OCI-LY3 (cell line): ENCODE data around the gene CCDC183.

Experiments
- H2AFZ ChIP-seq: fragments of 200-600, 300-600 bp; shearing (Covaris generic); 2 replicates; pipeline ENCODE4 v1.6.0; 2014; ENCODE audit warnings: antibody characterized with exemption, low read depth, low read length
- H3K27ac ChIP-seq: fragments of 200-600, 300-600 bp; sonication (generic); 2 replicates; pipeline ENCODE4 v1.5.1; 2014; ENCODE audit warnings: mild to moderate bottlenecking, low read length, moderate library complexity, mixed read lengths
- H3K27me3 ChIP-seq: fragments of 200-600, 300-600 bp; sonication (generic); 2 replicates; pipeline ENCODE4 v1.6.1; 2014; ENCODE audit warnings: low read depth, low read length, mixed read lengths
- H3K36me3 ChIP-seq: fragments of 200-600, 300-600 bp; sonication (generic); replicated peaks from 2 replicates; pipeline ENCODE3; 2014; ENCODE audit warnings: low read depth, low read length, mixed read lengths
- H3K4me1 ChIP-seq: fragments of 300-600, 200-600 bp; sonication (generic); 2 replicates; pipeline ENCODE4 v1.6.1; 2014; ENCODE audit warnings: low read length, mixed read lengths
- H3K4me2 ChIP-seq: fragments of 200-600, 300-600 bp; sonication (generic); 2 replicates; pipeline ENCODE4 v1.6.1; 2014; ENCODE audit warnings: low read length, mixed read lengths
- H3K4me3 ChIP-seq: fragments of 300-600, 200-600 bp; sonication (generic); 2 replicates; pipeline ENCODE4 v1.5.1; 2014; ENCODE audit warnings: antibody characterized with exemption, mild to moderate bottlenecking, low read length, moderate library complexity
- H3K79me2 ChIP-seq: fragments of 300-600, 200-600 bp; shearing (Covaris generic); 2 replicates; pipeline ENCODE4 v1.6.1; 2014; ENCODE audit warnings: mild to moderate bottlenecking, low read length, mixed read lengths
- H3K9ac ChIP-seq: fragments of 300-600, 200-600 bp; shearing (Covaris generic); 2 replicates; pipeline ENCODE4 v1.6.0; 2014; ENCODE audit warnings: mild to moderate bottlenecking, low read length, moderate library complexity
- H3K9me3 ChIP-seq: fragments of 200-600, 300-600 bp; shearing (Covaris generic); 2 replicates; pipeline ENCODE4 v1.6.1; 2014; ENCODE audit warnings: low read length, mixed read lengths; ENCODE audit not compliant: insufficient read depth
- H4K20me1 ChIP-seq: fragments of 200-600, 300-600 bp; sonication (generic); 2 replicates; pipeline ENCODE4 v1.6.1; 2016; ENCODE audit warnings: low read length, mixed read lengths; ENCODE audit not compliant: insufficient read depth
- EZH2phosphoT487 ChIP-seq: fragments of 200-600 bp; shearing (Covaris generic); IDR thresholded peaks from 2 replicates; pipeline ENCODE4 v1.6.1; 2018; ENCODE audit warnings: antibody characterized with exemption, mixed run types, low read depth
- TF ChIP-seq, protein P1 (sequence below): fragments of 200-600, 300-600 bp; sonication (generic); IDR thresholded peaks from 2 replicates; pipeline ENCODE4 v1.5.1; 2014; ENCODE audit warnings: antibody characterized with exemption, low read length, low read depth

The CCDC183 gene

DNA sequence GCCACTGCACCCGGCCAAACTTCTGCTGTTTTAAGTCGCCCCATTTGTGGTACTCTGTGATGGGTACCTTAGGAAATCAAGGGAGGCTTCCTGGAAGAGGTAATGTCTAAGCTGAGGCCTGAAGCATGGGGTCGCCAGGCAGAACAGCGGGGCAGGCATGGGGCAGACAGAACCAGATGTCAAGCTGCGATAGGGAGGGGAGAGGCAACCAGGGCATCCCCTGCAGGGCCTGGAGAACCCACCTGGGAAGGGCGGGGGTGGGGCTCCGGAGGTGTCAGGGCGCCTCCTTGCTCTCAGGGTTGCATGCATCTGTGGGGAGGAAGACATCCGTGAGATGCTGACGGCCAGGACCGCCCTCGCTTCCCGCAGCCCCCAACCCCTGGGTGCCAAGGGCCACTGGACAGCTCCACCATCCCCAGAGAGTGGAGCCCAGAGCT lies 34.6 kb upstream of the CCDC183 start:
- Histone ChIP-seq H2AFZ (no peak overlapping the region), H3K4me2 (no peak overlapping the region), H3K9me3 (no peaks in the 10 kb centered on the region), H3K27me3 (peaks cover 9% of the 10 kb centered on the region; the same call in 1 of the 2 replicates), H4K20me1 (no peaks in the 10 kb centered on the region), H3K79me2 (no peaks in the 10 kb centered on the region), H3K27ac (no peak overlapping the region), H3K9ac (no peak overlapping the region), H3K4me3 (no peak overlapping the region), H3K4me1 (peaks cover 11% of the 10 kb centered on the region; the same call in 1 of the 2 replicates), H3K36me3 (no peaks in the 10 kb centered on the region)
- TF ChIP-seq, protein P1, sequence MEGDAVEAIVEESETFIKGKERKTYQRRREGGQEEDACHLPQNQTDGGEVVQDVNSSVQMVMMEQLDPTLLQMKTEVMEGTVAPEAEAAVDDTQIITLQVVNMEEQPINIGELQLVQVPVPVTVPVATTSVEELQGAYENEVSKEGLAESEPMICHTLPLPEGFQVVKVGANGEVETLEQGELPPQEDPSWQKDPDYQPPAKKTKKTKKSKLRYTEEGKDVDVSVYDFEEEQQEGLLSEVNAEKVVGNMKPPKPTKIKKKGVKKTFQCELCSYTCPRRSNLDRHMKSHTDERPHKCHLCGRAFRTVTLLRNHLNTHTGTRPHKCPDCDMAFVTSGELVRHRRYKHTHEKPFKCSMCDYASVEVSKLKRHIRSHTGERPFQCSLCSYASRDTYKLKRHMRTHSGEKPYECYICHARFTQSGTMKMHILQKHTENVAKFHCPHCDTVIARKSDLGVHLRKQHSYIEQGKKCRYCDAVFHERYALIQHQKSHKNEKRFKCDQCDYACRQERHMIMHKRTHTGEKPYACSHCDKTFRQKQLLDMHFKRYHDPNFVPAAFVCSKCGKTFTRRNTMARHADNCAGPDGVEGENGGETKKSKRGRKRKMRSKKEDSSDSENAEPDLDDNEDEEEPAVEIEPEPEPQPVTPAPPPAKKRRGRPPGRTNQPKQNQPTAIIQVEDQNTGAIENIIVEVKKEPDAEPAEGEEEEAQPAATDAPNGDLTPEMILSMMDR, result no peak
- no peak for TF ChIP-seq EZH2phosphoT487

DNA sequence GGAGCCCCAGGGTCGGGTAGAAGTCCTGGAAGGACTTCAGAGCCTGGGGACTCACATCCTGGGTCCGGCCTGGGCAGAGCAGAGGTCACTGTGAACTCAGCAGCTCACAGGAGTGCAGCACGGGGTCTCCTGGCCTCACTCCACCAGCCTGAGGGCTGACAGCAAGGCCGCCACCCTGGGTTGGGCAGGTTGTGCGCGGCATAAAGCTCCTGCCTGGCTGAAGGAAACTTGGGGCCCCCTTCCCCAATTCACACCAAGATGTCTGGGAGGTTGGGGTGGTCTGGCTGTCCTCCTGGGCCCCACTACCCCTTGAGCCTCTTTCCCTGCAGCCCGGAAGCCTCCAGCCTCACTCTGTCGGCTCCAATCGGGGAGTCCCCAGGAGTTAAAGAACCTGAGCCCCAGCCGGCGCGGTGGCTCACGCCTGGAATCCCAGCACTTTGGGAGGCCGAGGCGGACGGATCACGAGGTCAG lies 33.9 kb upstream of the CCDC183 start:
- Histone ChIP-seq H3K4me2 (no peak overlapping the region), H3K27ac (no peak overlapping the region), H3K27me3 (peaks cover 9% of the 10 kb centered on the region; the same call in 1 of the 2 replicates), H3K9ac (no peak overlapping the region), H3K4me1 (peaks cover 16% of the 10 kb centered on the region), H3K79me2 (no peaks in the 10 kb centered on the region), H3K36me3 (no peaks in the 10 kb centered on the region), H3K9me3 (no peaks in the 10 kb centered on the region), H3K4me3 (no peak overlapping the region), H2AFZ (no peak overlapping the region), H4K20me1 (no peaks in the 10 kb centered on the region)
- no peak for TF ChIP-seq EZH2phosphoT487
- TF ChIP-seq, protein P1, result no peak

DNA sequence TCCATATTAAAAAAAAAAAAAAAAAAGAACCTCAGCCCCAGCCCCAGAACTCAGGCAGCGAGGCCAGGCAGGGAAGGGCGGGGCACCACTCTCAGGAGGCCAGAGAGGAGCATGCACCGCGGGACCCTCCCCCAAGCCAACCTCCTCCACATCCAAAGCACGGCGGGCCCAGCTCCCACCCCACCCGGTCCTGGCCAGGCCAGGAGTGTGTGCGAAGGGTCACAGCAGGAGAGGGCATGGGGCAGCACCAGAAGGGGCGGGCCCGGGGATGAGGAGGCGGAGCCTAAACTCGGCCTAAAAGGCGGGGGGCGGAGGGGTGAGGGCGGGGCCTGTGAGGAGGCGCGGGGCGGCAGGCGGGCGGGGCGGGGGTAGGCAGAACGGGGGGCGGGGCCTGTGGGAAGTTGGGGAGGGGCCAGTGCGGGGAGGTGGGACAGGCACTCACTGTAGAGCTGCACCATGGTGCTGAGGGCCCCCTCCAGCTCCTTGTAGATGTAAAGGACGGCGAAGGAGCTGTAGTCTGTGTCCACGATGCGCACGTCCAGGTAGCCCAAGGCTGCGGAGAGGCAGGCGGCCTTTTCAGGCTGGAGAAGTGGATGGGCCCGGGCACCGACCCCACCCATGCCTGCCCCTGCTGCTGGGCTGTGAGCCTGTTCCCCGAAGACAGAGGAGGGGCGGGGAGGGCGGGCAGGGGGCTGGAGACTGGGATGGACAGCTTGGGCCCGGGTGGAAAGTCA lies 33.1 kb upstream of the CCDC183 start:
- Histone ChIP-seq H2AFZ (no peak overlapping the region), H3K27me3 (peaks cover 14% of the 10 kb centered on the region), H3K27ac (no peak overlapping the region), H4K20me1 (no peaks in the 10 kb centered on the region), H3K9ac (no peak overlapping the region), H3K4me3 (no peak overlapping the region), H3K9me3 (no peaks in the 10 kb centered on the region), H3K36me3 (no peaks in the 10 kb centered on the region), H3K79me2 (no peaks in the 10 kb centered on the region), H3K4me2 (no peak overlapping the region), H3K4me1 (peaks cover 24% of the 10 kb centered on the region)
- TF ChIP-seq, protein P1, result no peak
- TF ChIP-seq EZH2phosphoT487, result no peak

DNA sequence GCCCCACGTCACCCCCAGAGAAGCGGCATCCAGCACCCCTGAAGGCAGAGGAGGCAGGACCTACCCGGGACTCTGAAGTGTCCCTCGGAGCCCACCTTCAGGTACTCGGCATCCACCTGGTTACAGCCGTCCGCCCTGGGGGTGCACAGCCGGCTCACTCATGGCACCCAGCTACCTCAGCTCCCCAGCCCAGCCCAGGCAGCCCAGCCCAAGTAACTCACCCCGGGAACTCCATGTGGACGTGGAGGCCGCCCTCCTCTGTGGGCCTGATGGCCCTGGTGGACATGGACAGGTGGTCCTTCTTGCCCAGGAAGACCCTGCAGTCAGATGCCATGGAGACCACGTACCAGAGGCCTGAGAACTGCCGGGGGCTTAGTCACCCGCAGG lies 32.5 kb upstream of the CCDC183 start:
- H3K9ac ChIP-seq, result no peak overlapping the region
- TF ChIP-seq, protein P1, result no peak
- TF ChIP-seq EZH2phosphoT487, result no peak
- no peak overlapping the region for H2AFZ ChIP-seq
- no peaks in the 10 kb centered on the region for H3K79me2 ChIP-seq
- H3K9me3 ChIP-seq, result no peaks in the 10 kb centered on the region
- H3K27ac ChIP-seq, result no peak overlapping the region
- H3K36me3 ChIP-seq, result no peaks in the 10 kb centered on the region
- peaks cover 25% of the 10 kb centered on the region for H3K4me1 ChIP-seq
- no peak overlapping the region for H3K4me2 ChIP-seq
- H4K20me1 ChIP-seq, result no peaks in the 10 kb centered on the region
- no peak overlapping the region for H3K4me3 ChIP-seq
- H3K27me3 ChIP-seq, result peaks cover 16% of the 10 kb centered on the region
